Fibroblast of lung (primary cell): Measurements from ENCODE around the gene CENPX. TPM values are rescaled to one million over a fixed set of nuclear protein-coding genes. Genes with fewer than 3 reads are reported as not detected.
"Not testable (repeated sequence)": the region's sequence is repeated elsewhere in the genome, so short reads cannot be mapped to it uniquely, and the experiment has no call there.

Experiments
- DNase-seq, 2 donors: peaks; one replicate each; pipeline versions ENCODE4 v3.0.0 to v3.0.0-alpha.2; 2010; ENCODE audit warnings: low read depth in 2 of 2
- H2AFZ ChIP-seq: 2 replicates; pipeline ENCODE4 v1.5.1; 2012; ENCODE audit warnings: low read length, control low read depth, inconsistent platforms
- H3K27ac ChIP-seq: 2 replicates; pipeline ENCODE4 v1.5.1; 2011; ENCODE audit warnings: low read length, control low read depth; ENCODE audit not compliant: insufficient read depth
- H3K27me3 ChIP-seq: 2 replicates; pipeline ENCODE4 v1.5.1; 2011; ENCODE audit warnings: mild to moderate bottlenecking, low read length; ENCODE audit not compliant: control insufficient read depth, insufficient read depth
- H3K36me3 ChIP-seq: 2 replicates; pipeline ENCODE4 v1.5.1; 2011; ENCODE audit warnings: low read length; ENCODE audit not compliant: control insufficient read depth, insufficient read depth
- H3K4me1 ChIP-seq: 2 replicates; pipeline ENCODE4 v1.5.1; 2011; ENCODE audit warnings: low read length; ENCODE audit not compliant: control insufficient read depth, insufficient read depth; ENCODE audit errors: extremely low read depth
- H3K4me2 ChIP-seq: 2 replicates; pipeline ENCODE4 v1.5.1; 2011; ENCODE audit warnings: low read length, control low read depth; ENCODE audit not compliant: insufficient read depth; ENCODE audit errors: extremely low read depth
- H3K4me3 ChIP-seq, 4 experiments: fragments of 200-600 bp in 1 of 4; sonication (generic) in 1 of 4; replicated peaks in 1 of 4; 2 replicates each; pipeline ENCODE4 v1.5.1; 2011 to 2016; ENCODE audit warnings: low read length in 4 of 4, low read depth in 3 of 4, mild to moderate bottlenecking in 3 of 4, control low read depth in 2 of 4, inconsistent platforms in 1 of 4, mixed read lengths in 1 of 4; ENCODE audit not compliant: insufficient read depth in 1 of 4; ENCODE audit errors: control extremely low read depth in 1 of 4
- H3K79me2 ChIP-seq: 2 replicates; pipeline ENCODE4 v1.5.1; 2012; ENCODE audit warnings: mild to moderate bottlenecking, low read length, inconsistent platforms; ENCODE audit not compliant: control insufficient read depth, insufficient read depth
- H3K9ac ChIP-seq: 2 replicates; pipeline ENCODE4 v1.5.1; 2011; ENCODE audit warnings: mild to moderate bottlenecking, low read length, control low read depth; ENCODE audit not compliant: insufficient read depth
- H3K9me3 ChIP-seq: 2 replicates; pipeline ENCODE4 v1.5.1; 2012; ENCODE audit warnings: low read depth, low read length; ENCODE audit not compliant: control insufficient read depth, insufficient read depth
- H4K20me1 ChIP-seq: 2 replicates; pipeline ENCODE4 v1.5.1; 2011; ENCODE audit warnings: low read length; ENCODE audit not compliant: control insufficient read depth, insufficient read depth; ENCODE audit errors: extremely low read depth
- EZH2 ChIP-seq: IDR thresholded peaks from 2 replicates; pipeline ENCODE4 v1.5.1; 2012; ENCODE audit warnings: low read length, control low read depth, mild to moderate bottlenecking; ENCODE audit errors: missing control alignments
- polyA plus RNA-seq, 2 donors: library from polyadenylated mRNA; depleted of rRNA in 1 of 2; stranded (reverse) in 1 of 2; unstranded in 1 of 2; fragments of >200 nt; gene quantifications; 2 replicates each; pipeline ENCODE4 v1.2.1, GENCODE V29; 2011 to 2012; ENCODE audit warnings: missing spikeins in 1 of 2
- total RNA-seq: library from RNA; depleted of rRNA; stranded (reverse); fragments of >200 nt; gene quantifications from 2 replicates; pipeline ENCODE4 v1.2.1, GENCODE V29; 2014
- TF ChIP-seq, protein P1 (sequence below), 2 donors: IDR thresholded peaks in 1 of 2; conservative IDR thresholded peaks in 1 of 2; 1 replicate in 1 of 2; 2 replicates in 1 of 2; pipeline ENCODE4 v1.5.1; 2011 to 2012; ENCODE audit warnings: low read length in 2 of 2, control low read depth in 1 of 2, inconsistent platforms in 1 of 2, low read depth in 1 of 2, mild to moderate bottlenecking in 1 of 2

Gene CENPX
- total and polyA plus RNA-seq, 2 donors (not counting 1 experiment from before 2014, with no cell fraction given), result 29.2 to 30.4 TPM

DNA sequence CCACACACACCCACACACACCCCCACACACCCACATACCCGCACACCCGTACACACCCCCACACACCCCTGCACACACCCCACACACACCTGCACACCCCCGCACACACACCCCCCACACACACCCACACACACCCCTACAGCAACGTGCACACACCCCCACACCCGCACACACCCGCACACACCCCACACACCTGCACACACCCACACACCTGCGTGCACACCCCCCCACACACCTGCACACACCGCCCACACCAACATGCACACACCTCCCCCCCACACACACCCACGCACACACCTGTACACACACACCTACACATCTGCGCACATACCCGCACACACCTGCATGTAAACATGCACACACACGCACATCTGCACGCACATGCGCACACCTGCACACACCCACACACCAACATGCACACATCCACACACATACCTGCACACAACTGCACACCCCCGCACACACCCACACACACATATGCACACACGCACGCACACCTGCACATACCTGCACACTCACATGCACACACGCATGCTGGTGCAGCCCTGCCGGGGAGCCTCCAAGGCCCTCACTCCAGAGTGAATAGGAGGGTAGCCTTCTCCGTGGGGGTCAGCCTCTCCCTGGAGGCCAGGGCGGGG lies 37.8 kb downstream of the CENPX start:
- H3K79me2 ChIP-seq, result no peaks in the 10 kb centered on the region
- no peak for TF ChIP-seq EZH2
- TF ChIP-seq, protein P1, sequence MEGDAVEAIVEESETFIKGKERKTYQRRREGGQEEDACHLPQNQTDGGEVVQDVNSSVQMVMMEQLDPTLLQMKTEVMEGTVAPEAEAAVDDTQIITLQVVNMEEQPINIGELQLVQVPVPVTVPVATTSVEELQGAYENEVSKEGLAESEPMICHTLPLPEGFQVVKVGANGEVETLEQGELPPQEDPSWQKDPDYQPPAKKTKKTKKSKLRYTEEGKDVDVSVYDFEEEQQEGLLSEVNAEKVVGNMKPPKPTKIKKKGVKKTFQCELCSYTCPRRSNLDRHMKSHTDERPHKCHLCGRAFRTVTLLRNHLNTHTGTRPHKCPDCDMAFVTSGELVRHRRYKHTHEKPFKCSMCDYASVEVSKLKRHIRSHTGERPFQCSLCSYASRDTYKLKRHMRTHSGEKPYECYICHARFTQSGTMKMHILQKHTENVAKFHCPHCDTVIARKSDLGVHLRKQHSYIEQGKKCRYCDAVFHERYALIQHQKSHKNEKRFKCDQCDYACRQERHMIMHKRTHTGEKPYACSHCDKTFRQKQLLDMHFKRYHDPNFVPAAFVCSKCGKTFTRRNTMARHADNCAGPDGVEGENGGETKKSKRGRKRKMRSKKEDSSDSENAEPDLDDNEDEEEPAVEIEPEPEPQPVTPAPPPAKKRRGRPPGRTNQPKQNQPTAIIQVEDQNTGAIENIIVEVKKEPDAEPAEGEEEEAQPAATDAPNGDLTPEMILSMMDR (conservative IDR thresholded peaks at IDR 0.05 in 1 of 2, IDR thresholded peaks at IDR 0.05 in 1 of 2; ENCODE audit: low read depth in 1 of 2, low read length in 2 of 2), result no peak
- no peak overlapping the region for H3K4me2 ChIP-seq
- H3K27ac ChIP-seq, result no peak overlapping the region
- peaks cover 19% of the 10 kb centered on the region for H3K36me3 ChIP-seq
- no peaks in the 10 kb centered on the region for H3K27me3 ChIP-seq
- no peak overlapping the region for H3K9ac ChIP-seq
- no peaks in the 10 kb centered on the region for H4K20me1 ChIP-seq
- H3K4me1 ChIP-seq, result no peaks in the 10 kb centered on the region
- no peaks in the 10 kb centered on the region for H3K9me3 ChIP-seq
- no peak for DNase-seq
- H3K4me3 ChIP-seq, result no peak overlapping the region
- H2AFZ ChIP-seq, result no peak overlapping the region

GRCh38 chr17:81983639-81984373 lies 38.9 kb downstream of the CENPX start:
- Histone ChIP-seq H3K36me3 (peaks cover 19% of the 10 kb centered on the region), H4K20me1 (no peaks in the 10 kb centered on the region), H3K9ac (no peak overlapping the region), H3K27ac (no peak overlapping the region), H3K9me3 (no peaks in the 10 kb centered on the region), H3K79me2 (no peaks in the 10 kb centered on the region), H2AFZ (no peak overlapping the region), H3K4me2 (no peak overlapping the region), H3K4me1 (no peaks in the 10 kb centered on the region), H3K27me3 (no peaks in the 10 kb centered on the region), H3K4me3 (no peak overlapping the region)
- no peak for DNase-seq
- TF ChIP-seq EZH2, result no peak
- TF ChIP-seq, protein P1 (conservative IDR thresholded peaks at IDR 0.05 in 1 of 2, IDR thresholded peaks at IDR 0.05 in 1 of 2; ENCODE audit: low read depth in 1 of 2, low read length in 2 of 2), result no peak

DNA sequence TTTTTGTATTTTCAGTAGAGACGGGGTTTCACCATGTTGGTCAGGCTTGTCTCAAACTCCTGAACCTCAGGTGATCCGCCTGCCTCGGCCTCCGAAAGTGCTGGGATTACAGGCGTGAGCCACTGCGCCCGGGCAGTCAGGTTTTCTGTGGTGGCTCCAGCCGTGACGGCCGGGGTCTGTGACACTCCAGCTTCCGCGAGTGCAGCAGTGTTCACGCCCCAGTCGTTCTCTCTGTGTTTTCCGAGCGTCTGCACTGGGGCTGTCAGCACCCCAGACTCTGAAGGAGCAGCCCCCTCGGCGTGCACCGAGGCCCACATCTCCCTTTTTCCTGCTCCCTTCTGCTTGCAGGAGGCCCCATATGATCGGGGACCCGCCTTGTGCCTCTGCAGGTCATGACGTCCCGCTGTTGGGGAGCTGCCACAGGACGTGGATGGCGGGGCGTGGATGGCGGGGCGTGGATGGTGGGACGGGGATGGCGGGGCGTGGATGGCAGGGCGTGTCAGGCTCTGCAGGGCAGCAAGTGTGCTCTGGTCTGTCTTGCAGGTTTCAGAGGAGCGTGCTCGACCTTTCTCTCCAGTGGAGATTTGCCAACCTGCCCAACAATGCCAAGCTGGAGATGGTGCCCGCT lies 39.6 kb downstream of the CENPX start:
- H3K4me3 ChIP-seq, result no peak overlapping the region
- H3K4me2 ChIP-seq, result no peak overlapping the region
- no peaks in the 10 kb centered on the region for H3K79me2 ChIP-seq
- H2AFZ ChIP-seq, result no peak overlapping the region
- no peak overlapping the region for H3K27ac ChIP-seq
- no peaks in the 10 kb centered on the region for H3K9me3 ChIP-seq
- TF ChIP-seq EZH2, result no peak
- TF ChIP-seq, protein P1 (conservative IDR thresholded peaks at IDR 0.05 in 1 of 2, IDR thresholded peaks at IDR 0.05 in 1 of 2; ENCODE audit: low read depth in 1 of 2, low read length in 2 of 2), result no peak
- DNase-seq, result no peak
- peaks cover 17% of the 10 kb centered on the region for H3K36me3 ChIP-seq
- no peaks in the 10 kb centered on the region for H4K20me1 ChIP-seq
- no peaks in the 10 kb centered on the region for H3K4me1 ChIP-seq
- H3K9ac ChIP-seq, result no peak overlapping the region
- H3K27me3 ChIP-seq, result no peaks in the 10 kb centered on the region

DNA sequence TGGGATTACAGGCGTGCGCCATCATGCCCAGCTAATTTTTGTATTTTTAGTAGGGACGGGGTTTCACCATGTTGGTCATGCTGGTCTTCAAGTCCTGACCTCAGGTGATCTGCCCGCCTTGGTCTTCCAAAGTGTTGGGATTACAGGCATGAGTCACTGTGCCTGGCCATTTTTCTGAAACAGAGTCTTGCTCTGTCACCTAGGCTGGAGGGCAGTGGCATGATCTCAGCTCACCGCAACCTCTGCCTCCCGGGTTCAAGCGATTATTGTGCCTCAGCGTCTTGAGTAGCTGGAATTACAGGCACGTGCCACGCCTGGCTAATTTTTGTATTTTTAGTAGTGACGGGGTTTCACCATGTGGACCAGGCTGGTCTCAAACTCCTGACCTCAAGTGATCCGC lies 41.2 kb downstream of the CENPX start:
- H3K9me3 ChIP-seq, H4K20me1 ChIP-seq, H2AFZ ChIP-seq, H3K27ac ChIP-seq, H3K79me2 ChIP-seq, H3K4me3 ChIP-seq, H3K9ac ChIP-seq, H3K4me2 ChIP-seq, H3K4me1 ChIP-seq, DNase-seq, H3K27me3 ChIP-seq: not testable (repeated sequence)
- peaks cover 14% of the 10 kb centered on the region for H3K36me3 ChIP-seq
